HepG2 (cell line): Measurements from ENCODE around the gene TRANK1. TPM values are rescaled to one million over a fixed set of nuclear protein-coding genes. Genes with fewer than 3 reads are reported as not detected.

ENCODE experiments used
- ATAC-seq: fragments of 200-7000 bp; cut with Tn5 transposase; 3 replicates; pipeline ENCODE4 v1.9.1; 2020; ENCODE audit warnings: mild to moderate bottlenecking, moderate library complexity
- BruUV-seq: library from RNA; stranded (reverse); fragments of 400-500 nt; replicated peaks from 2 replicates; lab custom pipeline; 2021; lab: Mats Ljungman, UMichigan
- CTCF ChIA-PET: fragments of 300-600 bp; formaldehyde crosslinking; extraction: SDS; loops from one replicate; lab custom pipeline; 2021; ENCODE audit warnings: low total read pairs, inconsistent platforms, low intra/inter-chr PET ratio; lab: Yijun Ruan, JAX
- POLR2A ChIA-PET: fragments of 350-600 bp; sonication (Branson Sonifier 250); formaldehyde crosslinking; loops from one replicate; lab custom pipeline; 2020; ENCODE audit warnings: antibody characterized with exemption, inconsistent platforms; lab: Yijun Ruan, JAX
- DNase-seq: peaks from one replicate; pipeline ENCODE4 v3.0.0-alpha.2; 2015; ENCODE audit warnings: low spot score
- FAIRE-seq: peaks from 3 replicates; lab custom pipeline; 2011; peaks lifted over from hg19 to GRCh38; lab: Jason Lieb, UNC
- H2AFZ ChIP-seq: one replicate; pipeline ENCODE4 v1.6.1; 2011; ENCODE audit warnings: low read length, inconsistent platforms
- H3K27ac ChIP-seq: fragments of 300-600 bp; 3 replicates; pipeline ENCODE4 v1.8.0; 2011; ENCODE audit warnings: mixed run types, mild to moderate bottlenecking, mixed read lengths, low read length, inconsistent platforms; ENCODE audit not compliant: insufficient read depth; ENCODE audit errors: extremely low read length
- H3K27me3 ChIP-seq, 2 experiments: fragments of 200-600 bp in 1 of 2; 2 replicates in 1 of 2; 3 replicates in 1 of 2; pipeline versions ENCODE4 v1.6.0 to v1.8.0; 2011; ENCODE audit warnings: low read length in 2 of 2, mild to moderate bottlenecking in 2 of 2, moderate library complexity in 2 of 2, inconsistent platforms in 1 of 2; ENCODE audit not compliant: insufficient read depth in 2 of 2, control insufficient read depth in 1 of 2
- H3K36me3 ChIP-seq, 2 experiments: fragments of 200-600 bp in 1 of 2; replicated peaks in 1 of 2; 2 replicates in 1 of 2; 3 replicates in 1 of 2; pipeline versions ENCODE4 v1.5.1 to v1.8.0; 2011; ENCODE audit warnings: low read length in 2 of 2, inconsistent platforms in 1 of 2; ENCODE audit not compliant: insufficient read depth in 2 of 2, control insufficient read depth in 1 of 2
- H3K4me1 ChIP-seq: 2 replicates; pipeline ENCODE4 v1.5.1; 2012; ENCODE audit warnings: low read length, inconsistent platforms; ENCODE audit not compliant: insufficient read depth
- H3K4me2 ChIP-seq: 2 replicates; pipeline ENCODE4 v1.6.0; 2011; ENCODE audit warnings: low read depth, low read length, inconsistent platforms
- H3K4me3 ChIP-seq, 3 experiments: fragments of 200-600 bp in 1 of 3; sonication (generic), shearing (Covaris generic) in 1 of 3; replicated peaks in 1 of 3; 2 replicates each; pipeline ENCODE4 v1.5.1; 2011 to 2016; ENCODE audit warnings: low read length in 3 of 3, inconsistent platforms in 2 of 3, low read depth in 2 of 3, mild to moderate bottlenecking in 2 of 3, control low read depth in 1 of 3, mixed read lengths in 1 of 3; ENCODE audit not compliant: insufficient read depth in 1 of 3
- H3K79me2 ChIP-seq: one replicate; pipeline ENCODE4 v1.6.1; 2011; ENCODE audit warnings: low read length, inconsistent platforms; ENCODE audit not compliant: insufficient read depth
- H3K9ac ChIP-seq: 2 replicates; pipeline ENCODE4 v1.6.0; 2011; ENCODE audit warnings: mild to moderate bottlenecking, low read depth, low read length, inconsistent platforms; ENCODE audit not compliant: insufficient read depth
- H3K9me3 ChIP-seq: 2 replicates; pipeline ENCODE4 v1.5.1; 2012; ENCODE audit warnings: mild to moderate bottlenecking, low read length
- H4K20me1 ChIP-seq: 2 replicates; pipeline ENCODE4 v1.6.0; 2011; ENCODE audit warnings: inconsistent platforms, mild to moderate bottlenecking, low read length, moderate library complexity; ENCODE audit not compliant: insufficient read depth
- ARNTL ChIP-seq: sonication (generic); formaldehyde crosslinking; IDR thresholded peaks from 2 replicates; pipeline ENCODE4 v1.4.0; 2020; ENCODE audit warnings: mild to moderate bottlenecking, missing genetic modification reagents
- BRD4 ChIP-seq: sonication (generic); formaldehyde crosslinking; IDR thresholded peaks from 2 replicates; pipeline ENCODE4 v1.4.0; 2020; ENCODE audit warnings: missing genetic modification reagents
- DPF2 ChIP-seq: sonication (generic); formaldehyde crosslinking; IDR thresholded peaks from 2 replicates; pipeline ENCODE4 v1.4.0; 2020; ENCODE audit warnings: mild to moderate bottlenecking, low read depth, missing genetic modification reagents, borderline replicate concordance
- ELF3 ChIP-seq: IDR thresholded peaks from 2 replicates; pipeline ENCODE4 v1.6.1; 2016; ENCODE audit warnings: missing genetic modification reagents, missing compliant biosample characterization
- FOSL2 ChIP-seq: sonication (generic); formaldehyde crosslinking; IDR thresholded peaks from 2 replicates; pipeline ENCODE4 v1.4.0; 2020; ENCODE audit warnings: missing genetic modification reagents
- FOXA3 ChIP-seq: IDR thresholded peaks from 2 replicates; pipeline ENCODE4 v1.6.1; 2016; ENCODE audit warnings: missing genetic modification reagents, missing compliant biosample characterization
- HOMEZ ChIP-seq: IDR thresholded peaks from 2 replicates; pipeline ENCODE4 v1.6.1; 2016; ENCODE audit warnings: low read depth
- MED13 ChIP-seq: sonication (generic); formaldehyde crosslinking; IDR thresholded peaks from 2 replicates; pipeline ENCODE4 v1.5.0; 2020; ENCODE audit warnings: missing genetic modification reagents
- NR2F1 ChIP-seq, 2 experiments: fragments of 450-650 bp in 1 of 2; formaldehyde crosslinking in 1 of 2; IDR thresholded peaks; 2 replicates each; pipeline versions ENCODE4 v1.5.0 to v1.6.1; 2016 to 2020; ENCODE audit warnings: mild to moderate bottlenecking in 1 of 2, missing compliant biosample characterization in 1 of 2, missing genetic modification reagents in 1 of 2, moderate library complexity in 1 of 2
- NR2F6 ChIP-seq, 2 experiments: IDR thresholded peaks; 2 replicates each; pipeline ENCODE4 v1.6.1; 2016; ENCODE audit warnings: antibody characterized with exemption in 1 of 2, mild to moderate bottlenecking in 1 of 2
- PAF1 ChIP-seq: IDR thresholded peaks from 2 replicates; pipeline ENCODE4 v1.6.1; 2016; ENCODE audit warnings: missing genetic modification reagents, missing compliant biosample characterization
- RARA ChIP-seq: IDR thresholded peaks from 2 replicates; pipeline ENCODE4 v1.6.1; 2016; ENCODE audit warnings: missing genetic modification reagents, missing compliant biosample characterization
- RXRB ChIP-seq: IDR thresholded peaks from 2 replicates; pipeline ENCODE4 v1.6.1; 2016; ENCODE audit warnings: borderline replicate concordance, missing genetic modification reagents, missing compliant biosample characterization
- SOX5 ChIP-seq: IDR thresholded peaks from 2 replicates; pipeline ENCODE4 v1.6.1; 2016; ENCODE audit warnings: borderline replicate concordance
- SRSF4 ChIP-seq: fragments of 200-400 bp; formaldehyde crosslinking; IDR thresholded peaks from one replicate; pipeline ENCODE4 v1.6.1; 2018; ENCODE audit warnings: mild to moderate bottlenecking, low read depth, low read length, moderate library complexity; ENCODE audit not compliant: poor library complexity, severe bottlenecking
- TFE3 ChIP-seq: IDR thresholded peaks from 2 replicates; pipeline ENCODE4 v1.6.1; 2016
- THRA ChIP-seq: sonication (generic); formaldehyde crosslinking; IDR thresholded peaks from 2 replicates; pipeline ENCODE4 v1.4.0; 2020; ENCODE audit warnings: missing genetic modification reagents, borderline replicate concordance
- ZFYVE20 ChIP-seq: sonication (generic); formaldehyde crosslinking; IDR thresholded peaks from 2 replicates; pipeline ENCODE4 v1.8.0; 2023; ENCODE audit warnings: low read depth, mild to moderate bottlenecking, moderate library complexity, missing genetic modification reagents, borderline replicate concordance
- ZNF263 ChIP-seq: sonication (generic); formaldehyde crosslinking; IDR thresholded peaks from 2 replicates; pipeline ENCODE4 v1.4.0; 2020; ENCODE audit warnings: missing genetic modification reagents
- ZNF562 ChIP-seq: sonication (generic); formaldehyde crosslinking; IDR thresholded peaks from 2 replicates; pipeline ENCODE4 v1.8.0; 2022; ENCODE audit warnings: missing genetic modification reagents, borderline replicate concordance
- WGBS: methylation state at CpG from one replicate; pipeline ENCODE4 v1.1.6; 2017; ENCODE audit warnings: low lambda C conversion rate; 5-methylcytosine and 5-hydroxymethylcytosine counted together
- in situ Hi-C: cut with HindIII; loops from 2 replicates; pipeline ENCODE4 v1.10.0; 2017; ENCODE audit warnings: low pct_unique_long_range_greater_than_20kb; ENCODE audit not compliant: extremely low pct_ligation_motif_present
- intact Hi-C: fragments of 100-400 bp; cut with micrococcal nuclease; formaldehyde crosslinking; loops from one replicate; pipeline ENCODE4 v1.10.0; 2022; ENCODE audit not compliant: unreplicated experiment
- polyA plus RNA-seq, 8 experiments: library from polyadenylated mRNA; depleted of rRNA in 3 of 8; stranded (reverse) in 7 of 8; unstranded in 1 of 8; fragments of >200 nt; fragmentation: Illumina TruSeq in 4 of 8; extraction: Trizol in 4 of 8; gene quantifications; 2 replicates each; pipeline versions ENCODE4 v1.2.1 to v1.2.3, GENCODE V29; 2011 to 2016; ENCODE audit warnings: low read depth in 4 of 8, missing spikeins in 1 of 8, mixed read lengths in 1 of 8; ENCODE audit not compliant: insufficient read depth in 1 of 8
- total RNA-seq, 5 experiments: library from RNA; depleted of rRNA; stranded (reverse); fragments of >200 nt; fragmentation: Illumina TruSeq; extraction: Trizol; gene quantifications; 2 replicates each; pipeline ENCODE4 v1.2.3, GENCODE V29; 2016; ENCODE audit warnings: low read depth in 1 of 5

The TRANK1 gene
- total and polyA plus RNA-seq, 2 of the 13 experiments (the other 11 are each of a cell fraction or from before 2014, with no cell fraction given) = 0.13 to 0.32 TPM

GRCh38 chr3:36920884-36921567, 23.8 kb downstream of the TRANK1 start:
- Histone ChIP-seq H3K9ac (no peak overlapping the region), H3K36me3 (no peaks in the 10 kb centered on the region), H3K4me3 (no peak overlapping the region), H3K9me3 (peaks cover 9% of the 10 kb centered on the region; the same call in 1 of the 2 replicates), H2AFZ (no peak overlapping the region), H3K27ac (no peak overlapping the region), H3K27me3 (no peaks in the 10 kb centered on the region; a peak in 1 of 5 replicates), H3K79me2 (no peaks in the 10 kb centered on the region), H3K4me2 (peak overlapping the region; percentile 37; the same call in 1 of the 2 replicates), H3K4me1 (peaks cover 44% of the 10 kb centered on the region), H4K20me1 (no peaks in the 10 kb centered on the region)
- TF ChIP-seq SOX5 (CRISPR knock-in tag) = no peak
- no peak for TF ChIP-seq MED13 (CRISPR knock-in tag)
- no peak for TF ChIP-seq SRSF4
- peak; percentile 37; the same call in 1 of the 2 replicates for TF ChIP-seq NR2F6 (IDR thresholded peaks at IDR 0.05)
- no peak for TF ChIP-seq NR2F6 (CRISPR knock-in tag; IDR thresholded peaks at IDR 0.05)
- peak; percentile 55; the same call in 1 of the 2 replicates for TF ChIP-seq RXRB (CRISPR knock-in tag)
- peak; percentile 62; the same call in 1 of the 2 replicates for TF ChIP-seq ZNF562
- peak; percentile 56; the same call in 1 of the 2 replicates for TF ChIP-seq THRA
- peak; percentile 67 for TF ChIP-seq RARA (CRISPR knock-in tag)
- peak; percentile 42; the same call in 1 of the 2 replicates for TF ChIP-seq HOMEZ (CRISPR knock-in tag)
- TF ChIP-seq ZNF263 (CRISPR knock-in tag) = no peak
- no peak for TF ChIP-seq PAF1
- TF ChIP-seq TFE3 (CRISPR knock-in tag) = 0 out of 2 replicates have a peak, but pooled peaks have one; percentile 24
- TF ChIP-seq ZFYVE20 (CRISPR knock-in tag) = no peak
- TF ChIP-seq BRD4 (CRISPR knock-in tag) = no peak
- no peak for TF ChIP-seq ARNTL
- no peak for TF ChIP-seq DPF2 (CRISPR knock-in tag)
- TF ChIP-seq FOSL2 (CRISPR knock-in tag) = peak; percentile 81
- peak; percentile 19; the same call in 1 of the 2 replicates for TF ChIP-seq ELF3 (CRISPR knock-in tag)
- TF ChIP-seq FOXA3 (CRISPR knock-in tag) = peak; percentile 24; the same call in 1 of the 2 replicates
- TF ChIP-seq NR2F1 (CRISPR knock-in tag; IDR thresholded peaks at IDR 0.05) = peak; percentile 26 to 43; a peak in 1 of 4 replicates
- ChIA-PET CTCF (no interaction called here), POLR2A (interaction anchor here (1.4 to 2.7 kb wide), 2 partner anchors 12 to 296 kb away, joined by 3 to 12 read pairs; no protein-coding TSS in a partner anchor)
- ATAC-seq (no peak), DNase-seq (no peak), FAIRE-seq (no peak)
- no TSS peak for BruUV-seq
- intact Hi-C loops (no loop called here), in situ Hi-C loops (no loop called here)
- WGBS = 48% methylated on average over 7 of the region's 7 CpGs
